GM19099 (cell line): ENCODE data around the gene TRIM46.
A peak's percentile ranks its signal among the peaks of the same experiment; 100 is the strongest.

Experiments
- POLR2A ChIP-seq: IDR thresholded peaks from 3 replicates; pipeline ENCODE4 v1.6.1; 2011; ENCODE audit warnings: low read depth; ENCODE audit not compliant: insufficient read length; ENCODE audit errors: extremely low read depth

The TRIM46 gene

GRCh38 chr1:155179112-155180031, 5.7 kb downstream of the TRIM46 start:
- TF ChIP-seq POLR2A = no peak

GRCh38 chr1:155181371-155182051, 7.9 kb downstream of the TRIM46 start:
- no peak for TF ChIP-seq POLR2A

- no peak for TF ChIP-seq POLR2A
Observed at GRCh38 chr1:155182052-155182550, 8.5 kb downstream of the TRIM46 start.

GRCh38 chr1:155183775-155184221, 10.1 kb downstream of the TRIM46 start:
- no peak for TF ChIP-seq POLR2A

- no peak for TF ChIP-seq POLR2A
Observed at GRCh38 chr1:155184351-155184811, 10.7 kb downstream of the TRIM46 start.

GRCh38 chr1:155184835-155185782, 11.5 kb downstream of the TRIM46 start:
- peak; percentile 19 for TF ChIP-seq POLR2A

GRCh38 chr1:155185783-155186066, 12.1 kb downstream of the TRIM46 start:
- TF ChIP-seq POLR2A = no peak

GRCh38 chr1:155186067-155186793, 12.6 kb downstream of the TRIM46 start:
- TF ChIP-seq POLR2A = no peak

GRCh38 chr1:155186794-155187455, 13.3 kb downstream of the TRIM46 start:
- TF ChIP-seq POLR2A = no peak

- no peak for TF ChIP-seq POLR2A
Observed at GRCh38 chr1:155187456-155187891, 13.8 kb downstream of the TRIM46 start.

- no peak for TF ChIP-seq POLR2A
Observed at GRCh38 chr1:155188268-155188667, 14.6 kb downstream of the TRIM46 start.

- TF ChIP-seq POLR2A = no peak
Observed at GRCh38 chr1:155191904-155192303, 18.3 kb downstream of the TRIM46 start.
